HG03175 (cell line): ENCODE data around the gene DNA2.

Source experiments
- ATAC-seq: cut with Tn5 transposase; IDR thresholded peaks from one replicate; pipeline ENCODE4 v1.9.1; 2021; ENCODE audit warnings: mild to moderate bottlenecking, moderate library complexity; ENCODE audit not compliant: unreplicated experiment

Gene DNA2

DNA sequence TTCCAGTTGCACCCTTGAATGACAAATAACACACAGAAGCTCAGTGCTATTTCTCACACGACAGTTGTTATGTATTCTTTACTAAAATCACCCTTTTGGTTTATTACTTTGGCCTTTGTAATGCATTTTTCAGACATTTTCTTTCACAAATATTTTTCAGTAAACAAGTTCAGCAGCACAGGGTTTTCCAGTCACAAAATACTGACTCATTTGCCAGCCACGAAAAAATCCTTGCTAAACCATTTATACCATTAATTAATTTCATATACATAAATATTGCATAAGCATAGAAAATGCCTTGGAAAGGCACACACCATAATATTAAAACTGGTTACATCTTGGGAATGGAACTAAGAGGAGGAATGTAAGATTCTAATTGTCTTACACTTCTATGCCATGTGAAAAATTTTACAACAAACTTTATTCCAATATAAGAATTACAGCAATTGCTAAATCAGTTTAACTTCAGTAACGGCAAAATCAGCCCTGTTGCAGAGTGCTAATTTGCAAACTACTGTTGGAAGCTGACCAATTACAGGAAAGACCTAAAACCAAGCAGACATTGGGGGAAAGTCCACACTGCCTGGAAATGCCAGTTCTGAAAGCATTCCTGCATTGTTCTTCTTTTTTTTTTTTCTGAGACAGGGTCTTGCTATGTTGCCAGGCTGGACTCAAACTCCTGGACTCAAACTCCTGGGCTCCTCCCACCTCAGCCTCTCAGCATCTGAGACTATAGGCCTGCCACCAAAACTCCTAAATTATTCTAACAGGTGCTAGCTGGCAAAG lies 107.5 kb downstream of the DNA2 start:
- ATAC-seq, result no peak
